ENCODE measurements around the gene AADAT.
"Not testable (repeated sequence)": the region's sequence is repeated elsewhere in the genome, so short reads cannot be mapped to it uniquely, and the experiment has no call there.

Gene AADAT

GRCh38 chr4:170089668-170090351 lies at the start of gene AADAT:
Gene AADAT, minus strand, starts transcription at chr4:170089956. Its CDS starts 266 bp downstream, at chr4:170089690.
- DNase-seq (ENCODE audit: low read depth) = no peak

GRCh38 chr4:170138580-170139194 lies 48.9 kb upstream of the AADAT start:
- DNase-seq (ENCODE audit: low read depth) = peak; percentile 4

GRCh38 chr4:170137927-170138326 lies 48.2 kb upstream of the AADAT start:
- DNase-seq (ENCODE audit: low read depth) = no peak

- DNase-seq (ENCODE audit: low read depth) = no peak
These were observed 47.7 kb upstream of the AADAT start for GRCh38 chr4:170137466-170137865.

GRCh38 chr4:170134821-170135220 lies 45.1 kb upstream of the AADAT start:
- DNase-seq (ENCODE audit: low read depth) = no peak

GRCh38 chr4:170128219-170128804 lies 38.6 kb upstream of the AADAT start:
- DNase-seq (ENCODE audit: low read depth) = no peak

GRCh38 chr4:170127758-170128157 lies 38.0 kb upstream of the AADAT start:
- DNase-seq (ENCODE audit: low read depth) = no peak

GRCh38 chr4:170124406-170124805 lies 34.6 kb upstream of the AADAT start:
- no peak for DNase-seq (ENCODE audit: low read depth)

GRCh38 chr4:170122252-170122651 lies 32.5 kb upstream of the AADAT start:
- DNase-seq (ENCODE audit: low read depth) = no peak

GRCh38 chr4:170114636-170115035 lies 24.9 kb upstream of the AADAT start:
- DNase-seq (ENCODE audit: low read depth) = no peak

GRCh38 chr4:170114183-170114582 lies 24.4 kb upstream of the AADAT start:
- not testable (repeated sequence) for DNase-seq (ENCODE audit: low read depth)

GRCh38 chr4:170111546-170111945 lies 21.8 kb upstream of the AADAT start:
- no peak for DNase-seq (ENCODE audit: low read depth)

- no peak for DNase-seq (ENCODE audit: low read depth)
These were observed 21.3 kb upstream of the AADAT start for GRCh38 chr4:170111085-170111484.

GRCh38 chr4:170110285-170110672 lies 20.5 kb upstream of the AADAT start:
- no peak for DNase-seq (ENCODE audit: low read depth)

GRCh38 chr4:170109586-170110284 lies 20.0 kb upstream of the AADAT start:
- DNase-seq (ENCODE audit: low read depth) = no peak

- no peak for DNase-seq (ENCODE audit: low read depth)
These were observed 17.1 kb upstream of the AADAT start for GRCh38 chr4:170106900-170107299.

GRCh38 chr4:170102426-170102825 lies 12.7 kb upstream of the AADAT start:
- DNase-seq (ENCODE audit: low read depth) = no peak

- DNase-seq (ENCODE audit: low read depth) = not testable (repeated sequence)
These were observed 8.4 kb upstream of the AADAT start for GRCh38 chr4:170098171-170098570.

- no peak for DNase-seq (ENCODE audit: low read depth)
These were observed 7.9 kb upstream of the AADAT start for GRCh38 chr4:170097681-170098080.

GRCh38 chr4:170093973-170094535 lies 4.3 kb upstream of the AADAT start:
- no peak for DNase-seq (ENCODE audit: low read depth)

GRCh38 chr4:170091069-170091696 lies 1.4 kb upstream of the AADAT start:
- DNase-seq (ENCODE audit: low read depth) = no peak
